Right lobe of liver (tissue), 4 donors: ENCODE data around the gene FAM174B.

Experiments used
- CTCF ChIP-seq, 4 donors: fragments of 200-600 bp in 3 of 4; fragments of 450-650 bp in 1 of 4; IDR thresholded peaks; one replicate each; pipeline versions ENCODE4 v1.5.1 to v1.8.0; 2016 to 2022; ENCODE audit warnings: antibody characterized with exemption in 4 of 4, mild to moderate bottlenecking in 2 of 4
- POLR2A ChIP-seq: fragments of 450-650 bp; IDR thresholded peaks from one replicate; pipeline ENCODE4 v1.6.1; 2017; ENCODE audit warnings: antibody characterized with exemption, mild to moderate bottlenecking
- donor health status: DM: no; HTN: no; CAD: no.
- donor health status: DM: no; HTN: no; CAD: no.
- donor health status: DM: no; HTN: yes; CAD: no.

DNA sequence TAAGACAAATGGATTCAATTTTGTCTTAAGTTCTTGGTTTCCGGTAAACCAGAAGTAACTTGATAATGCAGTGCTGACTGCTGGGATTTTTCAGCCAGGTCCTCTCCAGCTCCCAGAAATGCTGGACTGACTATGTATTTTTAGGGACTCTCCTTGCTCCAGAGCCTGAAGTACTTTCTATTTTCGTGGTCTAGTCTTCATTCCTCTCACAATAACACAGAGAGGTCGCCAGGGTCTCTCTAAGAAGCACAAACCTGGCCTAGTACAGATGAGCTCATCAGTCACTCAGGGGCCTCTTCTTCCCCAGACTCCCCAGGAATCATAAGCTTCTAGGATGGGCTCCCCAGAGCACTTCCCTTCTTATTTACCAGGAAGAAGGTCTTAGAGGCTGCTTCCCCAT lies 85.8 kb downstream of the FAM174B start:
- no peak for TF ChIP-seq CTCF (IDR thresholded peaks at IDR 0.05)
- no peak for TF ChIP-seq POLR2A
